Heart left ventricle (tissue), 13 donors: ENCODE results near the gene SHISA4.

Experiments
- POLR2A ChIP-seq, 2 donors: fragments of 450-650 bp; IDR thresholded peaks; one replicate each; pipeline ENCODE4 v1.6.1; 2017; ENCODE audit warnings: antibody characterized with exemption in 2 of 2, mild to moderate bottlenecking in 2 of 2, moderate library complexity in 2 of 2
- TF ChIP-seq, protein P1 (sequence below), 12 donors: fragments of 200-600 bp; sonication (generic) in 4 of 12; IDR thresholded peaks; one replicate each; pipeline versions ENCODE4 v1.5.0 to v1.8.0; 2018 to 2022; ENCODE audit warnings: antibody characterized with exemption in 12 of 12, mild to moderate bottlenecking in 5 of 12
- donor health status: ischemic (EF 13 %, LVEDD 7.1; RV severe dilation, severe dysfunction).
- donor health status: DM: no; HTN: yes; CAD: no.
- donor health status: DM: no; HTN: no; CAD: no.
- donor health status: ischemic (EF 25% LVEDD 6.9; RV normal size, moderate dysfunction).
- donor health status: ischemic (EF 25% LVEDD 5.7; RV mildly dilated, moderate dysfunction).
- donor health status: ischemic (EF 35%, LVEDD 5.7; RV mildly dilated, moderate dysfunction).
- donor health status: nonischemic (EF 11% LVEDD 7.7; RV severe dilation, severe dysfunction).
- donor health status: DM: yes; HTN: yes; CAD: no.
- donor health status: PGD.
- donor health status: ischemic (EF 29% LVEDD 5.4; RV normal size, mild dysfunction).
- donor health status: nonischemic (EF 23%, LVEDD 6.1; RV moderate dilation, normal function).

DNA sequence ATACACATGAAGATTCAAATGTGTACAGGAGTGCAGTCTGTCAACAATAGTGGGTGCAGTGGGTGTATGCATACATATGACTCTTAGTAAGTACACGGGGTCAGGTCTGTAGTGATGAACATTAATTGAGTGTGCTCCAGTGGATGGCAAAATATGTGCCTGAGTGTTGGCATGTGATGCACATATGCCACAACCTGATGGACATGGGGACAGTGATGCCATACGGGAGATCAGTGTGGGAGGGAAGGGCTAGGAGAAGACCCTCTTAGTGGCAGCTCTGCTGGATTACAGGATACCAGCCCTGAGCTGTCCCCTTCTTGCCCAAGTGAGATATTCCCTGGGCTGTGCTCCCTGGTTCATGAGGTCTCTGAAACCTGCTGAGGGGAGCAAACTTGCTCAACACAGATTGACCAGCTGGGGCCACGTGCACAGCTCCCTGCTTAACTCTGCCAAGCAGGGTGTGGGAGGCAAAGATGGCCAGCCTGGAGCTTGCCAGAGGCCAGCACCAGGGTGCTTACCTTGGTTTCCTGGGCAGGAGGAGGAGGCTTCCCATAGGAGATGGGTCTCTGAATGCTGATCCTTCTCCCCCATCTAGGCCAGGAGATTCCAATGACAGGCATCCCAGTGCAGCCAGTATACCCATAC, 2.2 kb downstream of the SHISA4 start:
- TF ChIP-seq, protein P1, sequence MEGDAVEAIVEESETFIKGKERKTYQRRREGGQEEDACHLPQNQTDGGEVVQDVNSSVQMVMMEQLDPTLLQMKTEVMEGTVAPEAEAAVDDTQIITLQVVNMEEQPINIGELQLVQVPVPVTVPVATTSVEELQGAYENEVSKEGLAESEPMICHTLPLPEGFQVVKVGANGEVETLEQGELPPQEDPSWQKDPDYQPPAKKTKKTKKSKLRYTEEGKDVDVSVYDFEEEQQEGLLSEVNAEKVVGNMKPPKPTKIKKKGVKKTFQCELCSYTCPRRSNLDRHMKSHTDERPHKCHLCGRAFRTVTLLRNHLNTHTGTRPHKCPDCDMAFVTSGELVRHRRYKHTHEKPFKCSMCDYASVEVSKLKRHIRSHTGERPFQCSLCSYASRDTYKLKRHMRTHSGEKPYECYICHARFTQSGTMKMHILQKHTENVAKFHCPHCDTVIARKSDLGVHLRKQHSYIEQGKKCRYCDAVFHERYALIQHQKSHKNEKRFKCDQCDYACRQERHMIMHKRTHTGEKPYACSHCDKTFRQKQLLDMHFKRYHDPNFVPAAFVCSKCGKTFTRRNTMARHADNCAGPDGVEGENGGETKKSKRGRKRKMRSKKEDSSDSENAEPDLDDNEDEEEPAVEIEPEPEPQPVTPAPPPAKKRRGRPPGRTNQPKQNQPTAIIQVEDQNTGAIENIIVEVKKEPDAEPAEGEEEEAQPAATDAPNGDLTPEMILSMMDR (IDR thresholded peaks at IDR 0.05), result no peak
- no peak for TF ChIP-seq POLR2A (IDR thresholded peaks at IDR 0.05)
